Lower lobe of right lung (tissue), 2 donors: ENCODE results near the gene CFDP1. TPM values are rescaled to one million over a fixed set of nuclear protein-coding genes. Genes with fewer than 3 reads are reported as not detected.

Experiments
- ATAC-seq, 2 donors: fragments of 200-7000 bp; cut with Tn5 transposase; one replicate each; pipeline ENCODE4 v1.9.1; 2020 to 2022; ENCODE audit warnings: mild to moderate bottlenecking in 2 of 2, moderate library complexity in 2 of 2
- DNase-seq: peaks from one replicate; pipeline ENCODE4 v3.0.0-alpha.2; 2020
- H3K27ac ChIP-seq: fragments of 200-600 bp; one replicate; pipeline ENCODE4 v1.8.0; 2022
- H3K27me3 ChIP-seq: fragments of 200-600 bp; one replicate; pipeline ENCODE4 v1.8.0; 2022; ENCODE audit warnings: low read depth
- H3K36me3 ChIP-seq: fragments of 200-600 bp; one replicate; pipeline ENCODE4 v1.8.0; 2022; ENCODE audit warnings: mild to moderate bottlenecking
- H3K4me1 ChIP-seq: fragments of 200-600 bp; one replicate; pipeline ENCODE4 v1.8.0; 2022
- H3K4me3 ChIP-seq: fragments of 200-600 bp; one replicate; pipeline ENCODE4 v1.8.0; 2022; ENCODE audit warnings: mild to moderate bottlenecking
- H3K9me3 ChIP-seq: fragments of 200-600 bp; one replicate; pipeline ENCODE4 v1.8.0; 2022
- CTCF ChIP-seq: fragments of 200-600 bp; IDR thresholded peaks from one replicate; pipeline ENCODE4 v1.8.0; 2022; ENCODE audit warnings: antibody characterized with exemption, mild to moderate bottlenecking
- intact Hi-C: fragments of 100-400 bp; cut with DNase I; formaldehyde crosslinking; loops from one replicate; pipeline ENCODE4 v1.11.0; 2022
- total RNA-seq: library from RNA; stranded (reverse); fragmentation: NEBNext Ultra II Directional; extraction: Animal tissue kit (Norgen Biotek cat#: 25700); gene quantifications from one replicate; pipeline ENCODE4 v1.2.1, GENCODE V29; 2021
- donor health status: DM: no; HTN: yes; CAD: no; lungs with severe emphysema.

Gene CFDP1
- total RNA-seq, 1 donor from 2014 or later, result 57.7 TPM

DNA sequence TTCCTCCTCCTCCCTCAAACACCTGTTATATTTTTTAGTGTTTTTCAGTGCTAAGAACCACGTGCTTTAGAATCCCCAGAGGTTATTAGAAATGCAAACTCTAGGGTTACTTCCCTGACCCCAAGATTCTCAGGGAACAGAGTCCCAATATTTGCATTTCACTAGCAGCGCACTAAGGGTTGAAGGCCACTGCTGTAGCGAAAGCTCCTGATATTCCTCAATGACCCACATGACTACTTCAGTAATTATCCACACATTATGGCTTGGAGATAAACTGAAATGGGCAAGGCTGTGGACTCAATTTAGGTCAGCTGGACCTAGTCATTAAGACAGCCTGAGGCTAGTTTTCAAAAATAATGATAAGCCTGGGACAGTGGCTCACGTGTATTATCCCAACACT is 103.4 kb downstream of the CFDP1 start:
- no peak overlapping the region for H3K4me3 ChIP-seq
- H3K27ac ChIP-seq, result no peak overlapping the region
- intact Hi-C loops, result no loop called here
- peaks cover 3% of the 10 kb centered on the region for H3K4me1 ChIP-seq
- ATAC-seq, result no peak
- H3K36me3 ChIP-seq, result no peaks in the 10 kb centered on the region
- H3K9me3 ChIP-seq, result no peaks in the 10 kb centered on the region
- no peak for TF ChIP-seq CTCF
- no peak for DNase-seq
- H3K27me3 ChIP-seq, result no peaks in the 10 kb centered on the region

DNA sequence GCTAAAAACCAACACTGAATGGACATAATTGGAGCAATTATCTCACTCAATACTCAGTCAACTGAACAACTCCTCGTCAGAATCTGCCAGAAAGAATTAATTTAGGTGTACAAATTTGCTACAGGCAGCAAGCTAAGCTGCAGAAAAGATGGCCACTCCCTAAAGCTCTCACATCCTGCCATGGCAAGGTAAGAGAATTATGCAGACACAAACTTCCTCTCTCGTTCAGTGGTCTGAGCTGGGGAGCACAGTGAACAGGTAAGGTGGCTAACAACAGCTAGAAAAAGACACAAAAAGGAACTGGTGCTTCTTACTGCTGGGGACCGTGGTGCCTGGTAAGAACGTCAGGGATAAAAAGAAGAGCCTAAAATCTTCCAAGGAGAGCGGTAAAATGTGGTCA is 107.0 kb downstream of the CFDP1 start:
- intact Hi-C loops, result no loop called here

DNA sequence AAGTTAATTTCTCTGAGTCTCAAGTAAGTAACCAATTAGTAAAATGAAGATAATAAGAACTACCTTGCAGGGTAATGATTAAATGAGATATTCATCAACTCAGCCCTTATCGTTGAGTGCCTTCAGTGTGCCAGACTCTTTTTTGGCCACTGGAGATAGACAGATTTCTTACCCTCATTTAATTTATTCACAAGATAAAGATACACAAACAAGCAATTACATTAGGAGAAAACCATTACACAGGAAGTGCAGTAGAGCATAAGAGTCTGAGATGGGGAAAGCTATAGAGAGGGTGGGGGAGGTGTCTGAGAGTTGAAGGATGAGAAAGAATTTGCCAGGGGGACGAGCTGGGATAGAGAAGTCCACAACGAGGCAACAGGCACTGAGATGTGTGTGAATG is 109.4 kb downstream of the CFDP1 start:
- intact Hi-C loops, result no loop called here
- no peak for ATAC-seq

More for the DNA sequence above, 107.0 kb downstream of the CFDP1 start:
- no peak overlapping the region for H3K4me3 ChIP-seq
- H3K36me3 ChIP-seq, result no peaks in the 10 kb centered on the region
- H3K27me3 ChIP-seq, result no peaks in the 10 kb centered on the region
- no peaks in the 10 kb centered on the region for H3K4me1 ChIP-seq
- no peak for DNase-seq
- ATAC-seq, result no peak
- no peak overlapping the region for H3K27ac ChIP-seq
- TF ChIP-seq CTCF, result no peak
- H3K9me3 ChIP-seq, result no peaks in the 10 kb centered on the region

GRCh38 chr16:75323198-75323597 is 110.1 kb downstream of the CFDP1 start:
- H3K4me1 ChIP-seq, result peaks cover 9% of the 10 kb centered on the region
- H3K27ac ChIP-seq, result no peak overlapping the region
- no peaks in the 10 kb centered on the region for H3K36me3 ChIP-seq
- intact Hi-C loops, result no loop called here
- no peaks in the 10 kb centered on the region for H3K27me3 ChIP-seq
- TF ChIP-seq CTCF, result no peak
- no peak overlapping the region for H3K4me3 ChIP-seq
- H3K9me3 ChIP-seq, result no peaks in the 10 kb centered on the region
- no peak for DNase-seq
- no peak for ATAC-seq

More for the DNA sequence above, 109.4 kb downstream of the CFDP1 start:
- Histone ChIP-seq H3K4me3 (no peak overlapping the region), H3K36me3 (no peaks in the 10 kb centered on the region), H3K4me1 (peaks cover 9% of the 10 kb centered on the region), H3K27me3 (no peaks in the 10 kb centered on the region), H3K9me3 (no peaks in the 10 kb centered on the region), H3K27ac (no peak overlapping the region)
- no peak for DNase-seq
- TF ChIP-seq CTCF, result no peak

- H3K27me3 ChIP-seq, result no peaks in the 10 kb centered on the region
- no peak for TF ChIP-seq CTCF
- H3K27ac ChIP-seq, result no peak overlapping the region
- H3K4me1 ChIP-seq, result peaks cover 9% of the 10 kb centered on the region
- ATAC-seq, result no peak
- H3K4me3 ChIP-seq, result no peak overlapping the region
- intact Hi-C loops, result no loop called here
- H3K36me3 ChIP-seq, result no peaks in the 10 kb centered on the region
- no peak for DNase-seq
- H3K9me3 ChIP-seq, result no peaks in the 10 kb centered on the region
Measured at GRCh38 chr16:75322740-75323139, 110.6 kb downstream of the CFDP1 start.

- Histone ChIP-seq H3K36me3 (no peaks in the 10 kb centered on the region), H3K27me3 (no peaks in the 10 kb centered on the region), H3K9me3 (no peaks in the 10 kb centered on the region), H3K27ac (no peak overlapping the region), H3K4me3 (no peak overlapping the region), H3K4me1 (peaks cover 14% of the 10 kb centered on the region)
- DNase-seq, result no peak
- ATAC-seq, result no peak
- intact Hi-C loops, result no loop called here
- no peak for TF ChIP-seq CTCF
Measured at GRCh38 chr16:75320435-75320834, 112.9 kb downstream of the CFDP1 start.
